ENCODE data around the gene PTEN.

PTEN gene

GRCh38 chr10:87920538-87920937 is 57.1 kb downstream of the PTEN start:
- DNase-seq (ENCODE audit: low read depth) = no peak

- no peak for DNase-seq (ENCODE audit: low read depth)
These were observed 58.7 kb downstream of the PTEN start for GRCh38 chr10:87921931-87922688.

DNA sequence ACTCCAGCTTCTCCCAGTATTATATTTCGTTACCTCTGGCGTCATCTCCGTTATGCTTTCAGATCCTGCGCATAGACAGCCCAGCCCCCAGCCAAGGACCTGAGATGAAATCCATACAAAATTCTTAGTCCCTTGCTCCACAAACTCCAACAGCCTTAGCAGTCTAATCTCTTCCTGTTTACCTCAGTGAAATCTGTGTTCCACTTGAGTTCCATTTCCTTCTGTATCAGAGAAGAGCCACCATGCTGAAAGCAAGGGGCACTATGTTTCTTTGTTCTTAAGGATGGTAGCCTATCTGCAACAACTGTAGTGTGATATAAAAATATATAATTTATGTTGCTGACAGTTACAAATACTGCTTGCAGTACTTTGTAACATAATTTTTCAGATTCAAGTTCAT is 59.8 kb downstream of the PTEN start:
- DNase-seq (ENCODE audit: low read depth) = no peak

DNA sequence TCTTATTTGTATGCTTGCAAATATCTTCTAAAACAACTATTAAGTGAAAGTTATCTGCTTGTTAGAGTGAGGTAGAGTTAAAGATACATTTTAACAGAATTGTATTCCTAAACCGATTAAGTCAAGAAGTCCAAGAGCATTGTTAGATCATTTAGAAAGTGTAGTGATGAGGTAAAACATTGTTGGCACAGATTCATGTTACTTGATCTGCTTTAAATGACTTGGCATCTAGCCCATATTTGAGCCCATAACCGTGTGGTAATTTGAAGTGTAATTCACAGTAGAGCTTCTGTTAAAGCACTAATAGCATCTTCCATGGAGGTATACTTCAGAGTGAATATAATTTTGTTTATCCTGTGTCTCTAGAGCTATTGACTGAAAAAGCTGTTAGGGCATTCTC is 62.1 kb downstream of the PTEN start:
- no peak for DNase-seq (ENCODE audit: low read depth)

DNA sequence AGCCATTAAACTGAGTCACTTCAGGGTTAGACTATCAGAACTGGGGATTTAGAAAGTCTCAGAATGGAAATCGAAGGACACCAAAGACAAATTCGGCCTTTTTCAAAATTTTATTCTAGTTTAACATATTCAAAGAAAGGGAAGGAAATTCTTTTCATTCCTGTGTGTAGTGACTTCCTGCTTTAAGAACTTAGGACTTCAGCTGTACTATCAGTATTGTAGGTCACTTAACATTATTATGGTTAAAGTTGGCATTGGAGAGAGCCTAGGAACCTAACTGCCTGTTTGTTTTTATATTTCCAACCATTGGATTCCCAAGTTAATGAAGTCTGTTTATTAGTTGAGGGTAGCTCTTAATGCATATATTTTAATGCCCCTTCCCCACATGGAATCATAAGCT is 63.7 kb downstream of the PTEN start:
- peak; percentile 22 for DNase-seq (ENCODE audit: low read depth)

- no peak for DNase-seq (ENCODE audit: low read depth)
These were observed 65.6 kb downstream of the PTEN start for GRCh38 chr10:87928996-87929395.

- DNase-seq (ENCODE audit: low read depth) = no peak
These were observed 66.7 kb downstream of the PTEN start for GRCh38 chr10:87930141-87930540.

DNA sequence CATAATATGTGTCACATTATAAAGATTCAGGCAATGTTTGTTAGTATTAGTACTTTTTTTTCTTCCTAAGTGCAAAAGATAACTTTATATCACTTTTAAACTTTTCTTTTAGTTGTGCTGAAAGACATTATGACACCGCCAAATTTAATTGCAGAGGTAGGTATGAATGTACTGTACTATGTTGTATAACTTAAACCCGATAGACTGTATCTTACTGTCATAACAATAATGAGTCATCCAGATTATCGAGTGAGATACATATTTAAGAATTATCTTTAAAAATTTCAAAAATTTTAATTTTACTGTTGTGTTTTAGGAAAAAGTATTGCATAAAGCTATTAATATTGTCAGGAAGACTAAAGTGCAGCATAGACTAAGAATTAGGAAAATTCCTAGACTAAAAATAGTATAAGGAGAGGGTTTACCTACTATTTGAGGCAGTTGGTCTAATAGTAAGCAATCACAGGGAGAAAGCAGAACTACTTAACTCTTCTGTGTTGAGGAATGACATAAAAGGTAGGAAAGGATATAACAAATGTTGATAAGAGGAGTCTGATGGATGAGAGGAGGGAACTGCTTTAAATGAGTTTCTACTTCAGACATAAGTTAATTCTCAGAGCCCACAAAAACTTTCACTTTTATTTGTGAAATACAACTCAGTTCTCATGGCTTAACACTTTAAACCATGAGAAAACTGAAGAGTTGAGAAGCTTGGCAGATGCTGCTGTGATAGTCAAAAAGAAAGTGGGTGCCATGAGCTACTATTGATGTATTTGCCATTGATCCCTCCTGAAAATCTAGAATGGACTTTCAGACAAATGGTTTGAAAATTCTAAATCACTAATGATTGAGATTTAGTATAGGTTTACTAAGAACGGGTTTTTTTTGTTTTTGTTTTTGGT is 67.8 kb downstream of the PTEN start:
- no peak for DNase-seq (ENCODE audit: low read depth)

- DNase-seq (ENCODE audit: low read depth) = no peak
These were observed 68.4 kb downstream of the PTEN start for GRCh38 chr10:87931836-87932230.

DNA sequence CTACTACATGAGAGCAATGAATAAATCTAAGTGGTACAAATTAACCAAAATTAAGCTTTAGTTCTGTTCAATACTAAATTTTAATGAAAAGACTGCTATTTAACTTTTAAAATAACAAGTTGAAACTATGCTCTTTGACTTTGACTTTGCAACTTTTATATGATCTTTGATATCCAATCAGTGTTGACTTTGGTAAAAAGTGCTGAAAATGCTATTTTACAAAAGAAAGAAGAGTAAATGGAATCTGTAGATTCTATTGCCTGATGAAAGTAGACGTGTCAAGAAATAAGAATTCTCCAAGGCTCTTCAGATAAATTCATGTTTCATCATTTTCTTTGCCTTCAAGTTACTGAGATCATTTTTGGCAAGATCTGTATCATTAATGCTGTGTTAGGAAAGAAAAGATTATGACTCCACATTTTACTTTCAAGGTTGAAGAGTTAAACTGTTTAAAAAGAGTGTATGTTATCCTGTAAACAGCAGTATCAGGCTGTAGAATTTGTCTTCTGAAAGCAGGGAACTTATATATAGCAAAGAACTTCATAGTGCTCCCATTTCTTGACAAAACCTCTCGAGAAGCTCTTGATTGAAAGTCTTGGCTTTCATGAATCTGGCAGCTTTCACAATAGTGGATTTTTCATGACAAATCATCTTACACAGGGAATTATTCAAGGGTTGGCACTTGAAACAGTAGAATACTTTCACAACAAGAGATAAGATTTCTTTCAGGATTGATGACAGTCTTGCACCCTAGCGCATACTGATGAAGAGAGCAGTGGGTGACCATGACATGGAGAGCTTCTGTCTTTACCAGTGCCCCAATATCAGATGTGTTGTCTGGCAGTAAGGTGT is 72.1 kb downstream of the PTEN start:
- DNase-seq (ENCODE audit: low read depth) = no peak

- DNase-seq (ENCODE audit: low read depth) = no peak
These were observed 76.8 kb downstream of the PTEN start for GRCh38 chr10:87940210-87940609.

DNA sequence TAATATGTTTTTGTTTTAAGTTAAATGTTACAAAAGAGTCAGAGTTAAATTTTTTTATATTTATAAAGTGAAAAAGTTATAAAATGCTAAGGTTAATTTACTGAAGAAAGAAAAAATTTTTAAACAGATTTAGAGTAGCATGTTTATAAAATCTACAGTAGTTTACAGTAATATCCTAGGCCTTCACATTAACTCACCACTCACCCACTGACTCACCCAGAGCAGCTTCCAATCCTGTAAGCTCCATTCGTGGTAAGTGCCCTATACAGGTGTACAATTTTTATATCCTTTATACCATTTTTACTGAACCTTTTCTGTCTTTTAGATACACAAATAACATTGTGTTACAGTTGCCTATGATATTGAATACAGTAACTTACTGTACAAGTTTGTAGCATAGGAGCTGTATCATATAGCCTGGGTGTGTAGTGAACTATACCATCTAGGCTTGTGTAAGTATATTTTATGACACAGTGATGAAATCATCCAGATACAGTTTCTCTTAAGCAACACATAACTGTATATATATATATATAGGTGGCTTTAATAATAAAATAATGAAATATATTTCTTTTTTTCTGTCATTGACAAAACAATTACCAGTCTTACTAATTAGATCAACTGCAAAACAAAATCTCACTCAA is 79.6 kb downstream of the PTEN start:
- DNase-seq (ENCODE audit: low read depth) = no peak

DNA sequence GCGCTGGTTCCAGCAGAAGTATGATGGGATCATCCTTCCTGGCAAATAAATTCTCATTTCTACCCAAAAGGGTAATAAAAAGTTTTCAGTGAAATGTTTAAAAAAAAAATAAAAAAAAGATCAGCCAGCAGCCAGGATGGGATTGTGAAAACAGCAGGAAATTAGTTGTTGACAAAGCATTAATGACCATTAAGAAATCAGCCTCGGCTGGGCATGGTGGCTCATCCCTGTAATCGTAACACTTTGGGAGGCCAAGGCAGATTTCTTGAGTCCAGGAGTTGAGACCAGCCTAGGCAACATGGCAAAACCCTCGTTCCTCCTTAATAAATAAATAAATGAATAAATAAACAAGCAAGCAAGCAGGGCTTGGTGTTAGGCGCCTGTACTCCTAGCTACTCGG is 82.6 kb downstream of the PTEN start:
- DNase-seq (ENCODE audit: low read depth) = no peak

DNA sequence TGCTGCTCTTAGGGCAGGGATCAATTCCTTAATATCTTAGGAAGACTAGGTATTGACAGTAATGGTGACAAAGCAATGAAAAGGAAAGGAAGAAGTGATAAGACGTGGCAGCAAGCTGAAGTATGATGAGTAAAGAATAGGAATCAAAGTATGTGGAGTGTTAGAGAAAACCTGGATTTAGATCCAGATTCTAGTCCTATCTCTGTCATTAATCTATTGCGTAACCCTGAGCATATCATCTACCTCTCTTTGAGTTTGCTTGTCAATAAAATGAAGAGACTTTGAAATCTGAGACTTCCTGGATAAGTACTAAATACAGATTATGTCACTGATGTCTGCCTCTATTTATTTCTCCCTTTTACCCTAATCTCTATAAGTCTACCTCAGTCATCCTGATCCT is 89.2 kb downstream of the PTEN start:
- no peak for DNase-seq (ENCODE audit: low read depth)

GRCh38 chr10:87956055-87956454 is 92.6 kb downstream of the PTEN start:
- no peak for DNase-seq (ENCODE audit: low read depth)

- no peak for DNase-seq (ENCODE audit: low read depth)
These were observed 94.3 kb downstream of the PTEN start for GRCh38 chr10:87957702-87958101.

DNA sequence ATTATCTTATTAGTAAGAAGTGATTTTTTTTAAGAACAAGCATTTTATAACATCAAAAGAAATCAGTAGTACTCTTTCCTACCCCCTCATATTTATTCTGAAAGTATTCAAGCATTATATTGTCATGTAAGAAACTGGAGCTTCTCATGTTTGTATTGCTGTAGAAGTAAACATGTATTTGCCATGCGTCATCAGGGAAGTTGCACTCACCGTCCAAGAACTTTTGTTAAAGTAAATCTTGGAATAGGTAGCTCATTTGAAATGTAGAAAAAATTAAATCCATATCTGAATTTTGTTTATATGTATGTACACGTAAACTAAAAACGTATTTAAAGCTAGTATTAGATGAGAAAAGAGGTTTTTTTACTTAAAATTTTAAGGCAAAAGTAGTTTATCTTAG is 96.8 kb downstream of the PTEN start:
- DNase-seq (ENCODE audit: low read depth) = peak; percentile 19

- DNase-seq (ENCODE audit: low read depth) = peak; percentile 34
These were observed 97.9 kb downstream of the PTEN start for GRCh38 chr10:87961314-87961713.

GRCh38 chr10:87966459-87966858 is 103.0 kb downstream of the PTEN start:
- no peak for DNase-seq (ENCODE audit: low read depth)

DNA sequence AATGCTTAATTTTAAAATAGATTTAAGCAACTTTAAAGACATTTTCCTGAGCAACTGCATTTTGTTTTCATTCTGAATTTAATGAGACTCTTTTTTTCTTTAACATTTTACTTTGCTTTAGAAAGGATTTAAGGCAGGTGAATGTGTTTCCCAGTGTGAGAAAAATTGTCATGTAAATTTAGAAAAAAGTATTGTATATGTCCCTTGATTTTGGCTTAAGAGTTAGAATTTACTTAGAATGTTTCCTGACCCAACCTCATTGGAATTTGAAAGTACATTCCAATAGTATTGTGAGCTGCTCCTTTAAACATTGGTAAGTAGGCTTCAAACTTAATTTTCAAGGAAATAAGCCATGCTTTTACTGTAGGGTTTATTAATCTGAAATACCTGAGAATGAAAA is 110.2 kb downstream of the PTEN start:
- DNase-seq (ENCODE audit: low read depth) = peak; percentile 20

DNA sequence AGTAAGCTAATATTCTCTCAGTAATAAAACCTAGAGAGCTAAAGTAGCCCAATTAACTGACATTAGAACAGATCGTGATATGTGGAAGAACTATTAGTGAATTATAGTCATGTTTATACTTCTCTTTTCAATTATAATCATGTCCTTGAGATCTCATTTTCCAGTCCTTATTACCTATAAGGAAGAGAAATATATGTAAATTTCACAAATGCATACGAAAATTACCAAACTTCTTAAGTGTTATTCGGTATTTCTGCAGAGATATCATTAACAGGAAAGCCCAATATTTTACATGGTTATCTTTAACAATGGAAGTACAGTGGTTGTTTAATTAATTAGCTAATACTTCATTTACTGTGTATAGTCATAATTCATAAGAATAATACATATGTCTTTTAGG is 110.7 kb downstream of the PTEN start:
- DNase-seq (ENCODE audit: low read depth) = no peak

- no peak for DNase-seq (ENCODE audit: low read depth)
These were observed 111.3 kb downstream of the PTEN start for GRCh38 chr10:87974769-87975168.

Measured in non-pigmented ciliary epithelial cell (primary cell).